SKM-1 treated with dmso at 0.1 percent for 144 hours (cell line): ENCODE measurements around the gene HPS1.

Source experiments
- DNase-seq: peaks from one replicate; lab custom pipeline; 2025; ENCODE audit not compliant: unreplicated experiment; lab: John Stamatoyannopoulos, UW

Gene HPS1

DNA sequence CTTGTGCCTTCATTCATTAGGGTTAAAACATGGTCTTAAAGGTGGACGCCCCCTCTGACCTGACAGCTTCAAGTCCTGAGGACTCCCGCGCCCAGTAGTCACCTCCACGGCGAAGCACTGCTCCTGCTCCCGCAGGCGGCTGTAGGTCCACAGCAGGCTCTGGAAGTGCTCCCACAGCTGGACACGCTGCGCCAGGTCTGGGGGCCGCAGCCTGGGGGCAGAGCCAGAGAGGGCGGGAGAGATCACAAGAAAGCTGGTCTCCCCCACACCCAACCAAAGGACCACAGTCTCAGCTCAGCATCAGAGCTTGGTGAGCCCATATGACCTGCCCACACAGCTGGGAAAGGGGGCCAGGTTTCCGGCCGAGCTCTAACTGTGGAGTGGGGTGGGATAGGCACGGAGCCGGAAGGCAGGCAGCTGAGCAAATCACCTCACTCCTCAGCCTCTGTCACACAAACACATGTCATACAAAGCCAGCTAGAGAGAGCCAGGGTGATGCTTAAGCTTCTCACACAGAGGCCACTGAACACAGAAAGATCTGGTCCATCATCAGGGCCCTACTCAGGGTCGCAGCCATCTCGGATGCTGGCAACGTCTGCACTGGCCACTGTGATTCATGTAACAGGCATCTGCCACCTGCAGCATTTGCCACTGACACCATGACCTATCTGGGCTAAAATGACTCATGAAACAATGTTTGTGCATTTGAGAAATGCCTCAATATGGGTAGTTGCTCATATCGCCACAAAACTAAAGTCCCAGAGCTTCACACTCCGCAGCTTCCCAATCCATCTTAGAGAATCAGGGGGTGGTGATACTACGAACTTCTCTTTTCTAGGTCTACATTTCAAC, 12.6 kb downstream of the HPS1 start:
- DNase-seq, result no peak

DNA sequence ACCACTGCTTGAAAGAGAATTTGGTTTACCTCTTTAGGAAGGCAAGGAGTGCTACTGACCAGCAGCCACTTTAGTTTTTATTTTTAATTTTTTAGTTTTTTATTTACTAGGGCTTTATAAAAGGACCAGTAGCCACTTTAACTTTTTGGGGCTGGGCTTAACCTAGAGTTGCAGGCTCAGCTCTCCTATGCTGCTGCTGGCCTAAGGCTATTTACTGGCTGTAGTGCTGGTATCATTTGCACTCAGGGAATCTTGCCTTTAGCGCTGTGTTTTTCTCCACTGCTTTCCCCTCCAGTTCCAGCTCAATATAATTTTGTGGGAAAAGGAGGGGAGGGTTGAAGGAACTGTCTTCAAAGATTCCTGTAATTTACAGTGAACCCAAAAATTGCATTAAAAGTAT, 13.4 kb downstream of the HPS1 start:
- no peak for DNase-seq

DNA sequence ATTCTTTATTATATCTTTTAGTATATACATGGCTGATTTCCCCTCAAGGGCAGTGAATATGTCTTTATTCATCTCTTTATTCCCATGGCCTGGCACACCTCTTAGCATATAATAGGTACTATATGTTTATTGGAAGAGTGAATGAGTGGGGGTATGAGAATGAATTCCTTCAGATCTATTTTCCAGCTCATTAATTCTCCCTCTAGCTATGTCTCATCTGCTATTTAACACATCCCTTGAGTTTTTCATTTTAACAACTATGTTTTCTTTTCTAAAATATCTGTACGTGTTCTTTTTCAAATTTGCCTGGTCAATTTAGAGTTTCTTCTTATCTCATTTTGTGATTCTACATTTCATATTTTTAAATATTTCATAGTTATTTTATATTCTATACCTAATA, 14.4 kb downstream of the HPS1 start:
- no peak for DNase-seq

DNA sequence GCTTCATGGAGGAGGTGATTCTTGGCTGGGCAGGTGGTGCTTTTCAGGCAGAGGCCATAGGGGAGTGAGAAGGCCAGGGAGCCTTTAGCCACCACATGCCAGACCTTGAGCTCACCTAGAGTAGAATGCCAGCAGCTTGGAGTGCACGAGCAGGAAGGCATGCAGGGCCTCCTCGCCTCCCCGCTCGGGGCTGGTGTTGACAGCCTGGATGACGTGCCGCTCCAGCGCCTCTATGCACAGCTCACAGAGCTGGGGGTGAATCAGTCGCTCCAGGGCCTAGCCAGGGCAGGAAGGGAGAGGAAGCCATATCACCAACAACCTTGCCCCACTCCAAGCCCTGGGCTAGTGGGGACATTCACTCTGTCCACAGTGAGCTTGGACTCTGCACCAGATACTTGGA, 15.7 kb downstream of the HPS1 start:
- no peak for DNase-seq

DNA sequence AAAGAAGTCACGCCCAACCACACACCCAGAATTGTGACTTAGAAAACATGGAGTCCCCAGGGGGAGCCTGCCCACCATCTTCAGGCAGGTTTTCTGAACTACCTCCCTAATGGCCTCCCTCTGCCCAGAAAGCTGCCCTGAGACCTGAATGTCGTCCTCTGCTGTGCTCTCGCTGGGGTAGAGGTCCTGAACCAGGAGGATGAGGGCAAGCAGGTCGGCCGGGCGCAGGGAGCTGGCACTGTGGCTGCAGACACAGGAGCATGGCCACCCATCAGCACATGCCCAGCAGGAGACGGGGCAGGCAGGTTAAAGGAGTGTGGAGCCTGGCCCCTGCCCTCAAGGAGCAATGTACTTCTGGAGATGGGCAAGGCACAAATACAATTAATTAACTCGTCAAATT, 16.3 kb downstream of the HPS1 start:
- no peak for DNase-seq

DNA sequence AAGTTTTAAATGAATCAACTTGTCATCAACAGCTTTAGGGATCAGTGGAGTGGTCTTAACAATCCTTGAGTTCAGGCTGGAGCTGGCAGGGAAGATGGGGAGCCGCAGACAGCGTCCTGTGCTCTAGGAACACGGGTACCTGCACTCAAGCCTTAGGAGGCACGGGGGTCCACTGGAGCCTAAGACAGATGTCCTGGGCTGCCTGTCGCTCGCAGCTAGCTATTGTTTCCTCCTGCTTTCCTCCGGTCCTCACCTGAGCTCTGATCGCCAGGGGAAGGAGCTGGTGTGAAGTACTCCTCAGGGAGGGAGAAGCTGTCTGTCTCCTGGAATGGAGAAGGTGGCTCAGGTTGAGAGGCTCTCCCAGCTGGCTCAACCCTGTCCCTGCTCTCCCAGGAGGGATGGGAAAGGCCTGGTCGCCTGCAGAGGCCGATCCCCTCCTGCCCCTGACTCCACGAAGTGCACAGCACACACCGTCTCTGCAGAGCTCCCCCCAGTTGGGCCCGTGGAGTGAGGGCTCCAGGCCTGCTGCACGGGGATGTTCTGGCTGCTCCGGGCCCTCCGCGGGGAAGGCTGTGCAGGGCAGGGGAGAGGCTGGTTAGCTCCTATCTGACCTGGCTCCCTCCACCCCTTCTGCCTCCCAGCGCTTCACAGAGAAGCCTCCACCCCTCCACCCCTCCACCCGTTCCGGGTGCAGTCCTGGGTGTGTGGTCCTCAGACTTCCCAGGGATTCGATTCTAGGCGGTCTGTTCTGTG, 17.2 kb downstream of the HPS1 start:
- DNase-seq, result no peak

DNA sequence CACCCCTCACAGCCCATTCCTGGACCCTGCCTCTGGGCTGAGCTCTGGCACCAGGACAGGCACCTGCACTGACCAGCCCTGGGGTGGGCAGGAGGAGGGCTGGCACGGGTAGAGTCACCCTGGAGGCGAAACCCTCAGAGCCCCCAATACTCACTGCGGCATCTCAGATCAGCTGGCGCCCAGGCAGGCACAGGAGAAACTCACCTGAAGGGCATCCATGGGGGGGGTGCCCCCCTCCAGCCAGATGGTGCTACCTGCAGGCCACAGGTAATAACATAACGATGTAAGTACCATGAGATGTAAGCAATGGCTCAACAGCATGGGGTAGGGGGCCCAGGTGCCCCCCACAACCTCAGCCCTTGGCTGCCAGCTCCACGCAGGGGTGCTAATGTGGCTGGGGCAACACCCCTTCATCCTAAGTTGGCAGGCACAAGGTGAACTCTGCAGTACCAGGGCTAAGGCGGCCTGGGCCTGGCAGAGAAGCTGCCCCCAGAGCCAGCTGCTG, 19.7 kb downstream of the HPS1 start:
- no peak for DNase-seq

DNA sequence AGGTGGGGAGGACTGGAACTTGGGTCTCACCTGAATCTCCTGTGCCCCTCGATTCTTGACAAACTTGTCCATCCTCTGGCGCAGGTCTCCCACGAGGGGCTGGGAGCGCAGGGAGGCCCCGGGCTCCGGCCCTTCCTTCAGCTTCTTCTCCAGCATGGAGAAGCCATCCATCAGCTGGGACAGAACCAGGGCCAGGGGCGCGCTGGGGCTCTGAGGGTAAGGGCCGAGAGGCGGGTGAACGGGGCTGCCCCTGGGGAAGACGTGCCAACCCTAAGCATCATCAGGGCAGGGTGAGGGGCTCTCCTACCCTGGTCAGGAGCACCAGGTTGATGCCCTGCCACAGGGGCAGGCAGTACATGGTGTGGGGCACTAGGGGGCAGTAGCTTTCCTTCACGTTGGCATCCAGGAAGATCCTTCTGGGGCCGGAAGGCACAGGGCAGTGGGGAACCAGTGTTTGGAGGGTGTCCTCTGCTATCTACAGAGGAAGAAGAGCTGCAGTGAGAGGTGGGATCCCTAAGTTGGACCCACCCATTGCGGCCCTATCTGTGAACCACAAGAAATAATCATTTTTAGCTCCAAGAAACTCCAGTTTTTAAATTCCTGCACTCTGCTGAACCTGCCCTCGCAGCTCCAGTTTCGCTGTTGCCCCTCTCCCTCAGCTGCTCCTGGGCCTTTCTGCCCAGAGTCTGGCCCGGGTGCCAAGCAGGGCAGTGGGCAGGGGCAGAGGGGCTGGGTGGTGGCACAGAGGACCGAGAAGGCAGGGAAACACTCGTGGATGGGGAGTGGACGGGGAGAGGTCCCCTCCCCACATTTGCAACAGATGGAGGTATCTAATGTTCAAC, 21.0 kb downstream of the HPS1 start:
- peak; percentile 31 for DNase-seq

DNA sequence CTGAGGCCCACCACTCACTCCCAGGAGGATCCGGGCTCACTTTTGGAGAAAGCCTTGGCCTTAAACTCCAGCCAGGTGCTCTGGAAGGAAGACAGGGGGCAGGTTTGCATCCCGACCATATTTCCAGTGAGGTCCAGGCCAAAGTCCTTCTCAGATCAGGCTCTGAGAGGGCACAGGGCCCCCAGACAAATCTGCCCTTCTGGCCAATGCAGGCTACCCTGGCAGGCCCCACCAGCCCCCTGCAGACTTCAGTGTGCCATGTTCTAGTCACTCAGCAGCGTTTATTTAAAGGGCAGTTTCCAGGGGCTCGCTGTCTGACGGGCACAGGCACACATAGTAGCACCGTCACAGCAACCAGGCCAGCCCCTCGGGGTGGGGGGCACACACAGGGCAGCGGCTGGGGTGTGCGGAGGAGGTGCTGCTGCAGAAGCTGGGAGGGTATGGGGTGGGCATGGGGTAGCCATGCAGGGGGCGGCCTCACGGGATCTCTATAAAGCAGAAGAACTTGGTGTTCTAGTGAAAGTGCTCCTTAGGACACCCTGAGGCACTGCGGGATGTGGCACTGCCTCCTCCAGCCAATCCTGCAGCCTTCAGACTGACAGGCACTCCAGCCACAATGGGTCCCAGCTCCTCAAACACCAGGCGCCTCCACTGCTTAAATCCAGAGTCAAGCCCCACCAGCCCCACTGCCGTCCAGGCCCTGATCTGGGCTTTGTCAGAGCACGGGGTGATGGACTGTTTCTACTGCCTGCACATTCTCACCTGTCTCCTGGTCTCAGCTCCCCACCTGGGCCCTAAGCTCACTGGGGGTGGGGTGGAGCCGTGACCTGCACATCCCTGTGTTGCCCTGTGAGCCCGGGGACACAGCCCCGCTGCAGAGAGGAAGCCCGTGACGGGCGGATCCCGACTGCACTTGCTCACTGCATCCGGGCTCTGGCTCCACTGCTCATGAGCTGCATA, 22.2 kb downstream of the HPS1 start:
- DNase-seq, result no peak

DNA sequence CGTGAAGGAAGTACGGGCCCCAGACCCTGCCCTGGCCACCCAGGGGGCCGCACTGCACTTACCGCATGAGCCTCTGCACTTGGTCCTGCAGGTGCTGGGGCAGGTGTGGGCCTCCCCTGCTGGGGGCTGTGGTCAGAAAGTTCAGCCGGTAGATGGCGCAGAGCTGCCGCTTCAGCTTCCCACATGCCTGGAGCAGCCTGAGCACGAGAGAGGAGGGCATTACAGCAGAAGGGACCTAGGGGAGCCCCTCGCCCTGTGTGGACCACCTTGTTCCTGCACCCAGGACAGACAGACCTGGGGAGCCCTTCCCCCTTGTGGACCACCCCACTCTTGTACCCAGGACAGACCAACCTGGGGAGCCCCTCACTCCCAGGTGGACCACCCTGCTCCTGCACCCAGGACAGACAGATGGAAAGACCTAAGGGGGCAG, 23.0 kb downstream of the HPS1 start:
- no peak for DNase-seq

DNA sequence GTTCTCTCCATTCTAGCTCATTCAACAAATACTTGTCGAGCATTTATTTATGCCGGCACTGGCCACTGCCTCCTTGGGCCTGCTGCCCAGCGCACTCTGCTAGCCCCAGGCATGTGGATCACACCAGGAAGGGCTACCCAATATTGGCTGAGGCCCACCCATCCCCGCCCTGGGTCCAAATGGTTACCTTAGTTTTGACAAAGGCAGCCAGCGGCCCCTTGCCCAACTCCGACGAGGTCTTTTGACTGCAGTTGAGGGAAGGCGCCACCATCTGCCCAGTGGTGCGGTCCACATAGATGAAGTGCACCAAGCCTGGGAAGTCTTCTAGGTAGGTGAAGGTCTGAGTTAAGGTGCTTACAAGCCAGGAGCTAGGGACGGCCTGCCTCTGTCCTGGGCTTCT, 24.6 kb downstream of the HPS1 start:
- DNase-seq, result no peak

DNA sequence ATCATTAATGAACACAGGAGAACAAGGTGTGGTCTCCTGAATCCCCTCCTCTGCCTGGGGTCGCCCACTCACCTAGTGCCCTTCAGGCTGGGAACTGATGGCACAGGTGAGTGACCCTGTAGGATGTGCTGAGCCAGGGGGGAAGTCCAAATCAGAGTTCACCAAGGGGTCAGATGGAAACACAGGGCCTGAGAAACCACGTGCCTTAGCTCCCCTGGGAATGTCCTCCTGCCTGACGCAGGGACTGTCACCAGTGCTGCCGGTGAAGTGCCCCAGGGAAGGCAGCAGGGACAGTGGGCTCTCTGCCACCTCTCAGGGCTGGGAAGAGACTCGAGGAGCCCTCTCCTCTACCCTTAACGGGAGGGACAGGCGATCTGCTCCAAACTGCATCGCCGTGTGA, 25.9 kb downstream of the HPS1 start:
- DNase-seq, result no peak

DNA sequence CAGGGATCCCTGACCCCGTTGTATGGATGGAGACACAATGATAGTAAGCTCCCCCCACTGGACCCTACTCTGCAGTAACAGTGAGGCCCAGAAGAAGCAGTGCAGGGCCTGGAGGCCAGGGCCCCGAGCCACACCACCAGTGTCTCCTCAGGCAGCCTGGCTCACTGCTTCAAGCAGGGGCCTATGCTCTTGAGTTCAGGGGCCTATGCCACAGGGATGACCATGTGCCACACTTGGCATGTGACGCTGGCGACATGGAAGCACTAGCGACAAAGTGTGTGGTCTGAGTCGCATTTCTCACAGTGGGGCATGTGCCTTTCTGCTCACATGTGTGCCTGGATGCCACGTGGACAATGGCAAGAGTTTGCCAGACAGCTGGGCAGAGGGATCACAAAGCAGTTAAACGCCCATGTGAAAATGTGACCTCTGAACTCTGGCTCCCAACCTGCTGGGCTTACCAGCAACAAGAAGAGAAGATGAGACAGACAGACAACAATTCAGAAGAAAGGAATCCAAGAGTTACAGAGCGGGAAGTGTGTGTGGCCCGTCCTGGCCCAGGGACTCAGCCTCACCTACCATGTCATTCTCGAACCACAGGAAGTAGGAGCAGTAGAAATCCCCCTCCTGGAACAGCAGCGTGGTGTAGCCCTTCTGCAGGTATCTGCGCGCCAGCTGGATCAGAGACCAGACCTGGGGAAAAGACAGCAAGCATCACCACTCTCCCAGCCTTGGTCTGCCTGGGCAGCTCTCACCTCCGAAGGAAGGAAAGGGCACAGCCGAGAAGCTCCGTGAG, 27.1 kb downstream of the HPS1 start:
- DNase-seq, result no peak

DNA sequence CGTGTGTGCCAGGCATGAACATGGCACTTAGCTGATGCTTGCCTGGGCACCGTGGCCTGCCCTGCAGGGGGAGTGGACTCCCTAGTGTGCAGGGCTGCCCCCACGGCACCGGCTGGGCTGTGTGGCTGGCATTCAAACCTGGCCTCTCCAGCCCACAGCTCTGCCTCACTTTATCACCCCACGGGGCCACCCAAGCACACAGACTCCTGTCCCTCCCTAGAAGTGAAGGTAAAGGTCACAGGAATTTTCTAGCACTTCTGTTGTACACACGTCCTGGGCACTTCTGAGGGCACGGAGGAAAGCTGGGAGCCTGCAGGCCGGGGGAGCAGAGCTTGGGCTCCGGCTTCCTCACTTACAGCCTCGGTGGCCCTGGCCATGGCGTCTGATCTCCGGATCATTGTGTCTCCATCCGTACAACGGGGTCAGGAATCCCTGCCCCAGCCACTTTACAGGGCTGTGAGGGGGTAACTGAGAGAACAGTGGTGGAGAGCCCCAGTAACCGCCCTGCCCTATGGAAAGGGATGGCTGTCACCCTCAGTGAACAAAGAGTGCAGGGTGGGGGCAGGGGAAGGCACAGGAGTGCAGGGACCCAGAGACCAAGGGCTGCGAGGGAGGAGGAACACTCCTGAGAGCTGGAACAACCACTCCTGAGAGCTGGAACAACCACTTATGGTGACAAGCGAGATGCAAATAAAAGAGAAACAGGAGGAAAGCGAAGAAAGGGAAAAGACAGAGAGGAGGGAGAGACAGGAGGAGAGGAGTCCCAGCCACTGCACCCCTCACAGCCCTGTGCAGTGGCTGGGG, 27.9 kb downstream of the HPS1 start:
- DNase-seq, result no peak

DNA sequence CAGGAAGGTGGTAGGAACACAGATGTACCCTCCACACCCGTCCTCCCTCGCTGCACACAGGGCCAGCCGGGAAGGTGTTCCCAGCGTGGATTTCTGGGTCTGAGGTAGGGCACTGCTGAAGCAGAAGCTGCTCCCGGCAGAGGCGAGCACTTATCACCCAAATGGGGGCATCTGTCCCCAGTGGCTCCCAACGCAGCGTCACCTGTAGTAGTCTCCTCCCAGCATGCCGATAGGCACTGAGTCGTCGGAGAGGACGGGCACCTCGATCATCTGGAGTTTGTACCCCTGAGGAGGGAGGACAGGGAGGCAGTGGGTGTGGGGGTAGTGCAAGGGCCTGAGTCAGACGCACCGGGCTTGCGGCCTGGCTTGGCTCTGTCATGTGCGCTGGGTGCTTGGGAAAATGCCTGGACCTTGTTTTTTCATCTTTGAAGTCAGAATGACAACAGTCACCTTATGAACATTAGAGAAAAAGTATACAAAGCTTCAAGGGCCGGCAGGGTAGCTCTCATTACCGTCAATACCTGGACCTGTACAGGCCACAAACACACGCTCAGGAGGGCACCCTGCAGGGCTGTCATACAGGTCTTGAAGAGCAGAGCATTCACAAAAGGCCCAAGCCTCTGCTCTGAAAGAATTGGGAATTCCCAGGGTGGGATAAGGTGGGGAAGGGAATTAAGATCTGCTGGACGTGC, 28.6 kb downstream of the HPS1 start:
- DNase-seq, result no peak

DNA sequence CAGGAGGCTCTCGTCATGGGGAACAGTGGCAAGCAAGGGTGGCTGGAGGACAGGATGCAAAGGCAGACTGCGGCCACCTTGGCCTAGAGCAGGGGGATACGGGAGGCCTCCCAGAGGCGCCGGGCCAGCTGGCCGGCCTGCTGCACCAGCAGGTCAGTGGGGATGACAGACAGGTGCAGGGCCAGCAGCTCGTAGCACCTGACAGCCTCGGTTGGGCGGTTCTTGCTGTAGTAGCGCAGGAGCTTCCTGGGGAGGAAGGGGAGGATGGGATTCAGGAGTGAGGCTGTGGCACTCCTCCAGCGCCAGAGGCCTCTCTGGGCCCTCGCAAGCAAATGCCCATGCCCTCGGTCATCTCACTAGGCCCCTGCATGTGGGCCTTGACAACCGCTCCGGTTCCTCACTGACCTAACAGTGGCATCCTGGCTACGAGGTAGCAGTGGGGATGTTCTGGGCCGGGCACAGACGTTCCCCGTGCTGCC, 29.2 kb downstream of the HPS1 start:
- no peak for DNase-seq

DNA sequence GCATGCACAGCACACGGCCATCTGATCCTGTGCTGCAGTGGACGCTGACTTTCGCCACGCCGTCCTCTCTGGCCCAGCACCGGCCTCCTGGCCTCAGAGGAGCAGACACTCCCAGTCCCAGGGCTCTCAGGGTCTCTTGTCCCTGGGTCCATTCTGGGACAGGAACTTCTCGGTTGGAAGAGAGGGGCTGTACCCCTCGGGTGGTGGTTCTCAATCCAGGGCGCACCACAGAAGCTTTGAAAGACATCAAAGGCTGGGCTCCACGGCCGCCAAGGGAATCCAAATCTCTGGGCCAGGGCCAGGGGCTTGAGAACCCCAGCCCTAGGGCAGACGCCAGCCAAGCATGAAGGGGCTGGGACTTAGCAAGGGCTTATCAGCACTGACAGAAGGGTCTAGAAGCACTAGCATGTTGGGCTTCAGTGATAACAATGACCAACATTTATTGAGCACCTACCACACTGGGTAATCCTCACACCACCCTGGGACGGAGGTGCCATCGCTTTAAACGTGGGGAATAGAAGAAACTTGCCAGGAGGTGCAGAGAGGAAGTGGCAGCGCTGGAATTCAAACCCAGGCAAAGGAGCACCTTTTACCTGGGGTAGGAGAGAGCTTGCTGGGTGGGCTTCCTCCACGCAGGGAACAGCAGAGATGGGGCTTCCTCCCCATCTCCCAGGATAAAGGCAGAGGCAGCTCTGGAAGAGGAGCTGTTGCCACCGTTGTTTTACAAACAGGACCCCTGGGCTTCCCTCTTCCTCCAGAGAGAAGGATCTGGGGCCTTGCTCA, 29.9 kb downstream of the HPS1 start:
- DNase-seq, result no peak
